GOT3 (cell line): ENCODE results near the gene GNLY.
"Not testable (repeated sequence)": the region's sequence is repeated elsewhere in the genome, so short reads cannot be mapped to it uniquely, and the experiment has no call there.

ENCODE experiments used
- DNase-seq: peaks from one replicate; lab custom pipeline; 2025; ENCODE audit warnings: mixed read lengths; lab: John Stamatoyannopoulos, UW

GNLY gene

DNA sequence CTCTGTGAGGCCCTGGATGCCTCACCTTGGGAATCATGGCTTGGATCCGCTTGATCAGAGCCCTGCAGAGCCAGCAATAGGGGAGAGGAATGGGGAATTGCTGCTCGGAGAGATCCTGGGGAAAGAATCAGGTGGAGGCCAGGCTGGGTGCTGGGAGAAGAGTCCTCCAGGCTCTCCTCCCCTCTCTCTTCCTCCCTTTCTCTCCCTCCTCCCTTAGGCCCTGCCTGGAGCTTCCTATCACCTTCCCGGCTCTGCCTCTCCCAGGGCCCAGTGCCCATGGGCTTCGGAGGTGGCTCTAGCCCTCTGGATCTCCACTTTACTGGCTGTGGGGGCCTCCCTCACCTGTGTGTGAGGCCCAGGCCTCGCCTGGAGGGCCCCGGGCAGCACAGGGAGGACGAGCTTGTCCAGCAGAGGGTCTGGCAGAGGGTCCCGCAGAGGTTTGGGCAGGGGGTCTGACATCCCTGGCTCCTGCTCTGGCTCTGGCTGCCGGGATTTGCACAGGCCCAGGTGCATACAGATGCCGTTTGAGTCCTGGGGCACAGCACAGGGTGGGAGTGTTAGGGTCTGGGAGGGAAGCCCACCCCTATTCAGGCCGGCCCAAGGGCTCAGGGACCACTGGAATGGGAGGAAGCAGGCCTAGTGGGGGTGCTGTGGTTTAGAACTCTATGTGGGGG, 28.8 kb upstream of the GNLY start:
- DNase-seq, result no peak

DNA sequence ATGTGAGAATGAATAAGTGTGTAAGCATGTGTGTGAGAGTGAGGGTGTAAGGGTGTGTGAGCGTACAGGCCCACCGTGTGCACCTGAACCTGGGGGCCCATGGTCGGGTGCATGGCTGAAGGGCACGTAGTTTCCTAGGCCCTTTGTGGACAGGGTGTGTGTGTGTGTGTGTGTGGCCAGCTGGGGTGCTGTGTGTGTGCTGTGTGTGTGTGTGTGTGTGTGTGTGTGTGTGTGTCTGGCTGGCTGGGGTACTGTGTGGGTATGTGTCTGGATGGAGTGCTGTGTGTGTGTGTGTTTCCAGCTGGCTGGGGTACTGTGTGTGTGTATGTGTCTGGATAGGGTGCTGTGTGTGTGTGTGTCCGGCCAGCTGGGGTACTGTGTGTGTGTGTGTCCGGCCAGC, 28.1 kb upstream of the GNLY start:
- DNase-seq, result no peak

GRCh38 chr2:85666435-85667316, 27.5 kb upstream of the GNLY start:
- DNase-seq, result no peak

- DNase-seq, result no peak
These were observed 26.6 kb upstream of the GNLY start for GRCh38 chr2:85667561-85668008.

DNA sequence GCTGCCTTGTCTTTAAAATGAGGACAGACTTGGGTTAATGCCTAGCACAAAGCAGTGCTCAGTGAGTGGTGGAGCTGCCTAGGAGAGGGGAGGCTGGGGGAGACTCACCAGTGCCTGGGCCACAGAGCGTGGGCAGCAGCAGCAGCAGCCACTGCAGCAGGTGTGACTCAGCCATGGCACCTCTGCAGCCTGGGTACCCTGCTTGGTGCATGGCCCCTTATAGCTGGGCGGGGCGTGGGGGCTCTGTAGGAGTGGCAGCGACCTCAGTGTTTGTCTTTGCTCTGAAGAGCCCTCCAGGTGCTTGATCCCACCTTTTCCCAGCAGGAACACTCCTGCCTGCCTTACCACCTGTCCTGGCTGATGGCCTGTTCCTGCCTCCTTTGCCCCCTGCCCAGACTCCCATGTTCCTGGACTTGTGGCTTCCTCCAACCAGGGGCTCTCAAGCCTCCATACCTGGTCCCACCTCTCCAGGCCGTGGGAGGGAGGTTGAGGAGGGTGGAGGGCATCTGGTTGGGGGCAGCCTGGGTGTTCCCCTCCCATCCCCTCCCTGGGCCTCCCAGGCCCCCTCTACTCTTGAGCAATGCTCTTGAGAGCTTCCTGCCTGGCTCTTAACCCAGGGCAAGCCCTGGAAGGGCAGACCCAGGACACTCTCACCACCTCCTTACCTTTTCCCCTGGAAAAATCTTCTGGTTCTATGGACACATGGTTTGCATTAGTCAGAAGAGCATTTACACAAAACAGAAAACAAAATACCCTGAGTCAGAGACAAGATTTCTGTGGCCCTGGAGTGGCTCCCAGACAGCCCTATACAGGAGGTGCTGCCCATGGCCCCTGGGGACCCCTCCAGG, 25.9 kb upstream of the GNLY start, which contains the start of gene SFTPB:
SFTPB (minus strand) TSS at position 191 of the 848 bp plus-strand sequence; CDS start at position 175, 16 bp downstream.
- no peak for DNase-seq

DNA sequence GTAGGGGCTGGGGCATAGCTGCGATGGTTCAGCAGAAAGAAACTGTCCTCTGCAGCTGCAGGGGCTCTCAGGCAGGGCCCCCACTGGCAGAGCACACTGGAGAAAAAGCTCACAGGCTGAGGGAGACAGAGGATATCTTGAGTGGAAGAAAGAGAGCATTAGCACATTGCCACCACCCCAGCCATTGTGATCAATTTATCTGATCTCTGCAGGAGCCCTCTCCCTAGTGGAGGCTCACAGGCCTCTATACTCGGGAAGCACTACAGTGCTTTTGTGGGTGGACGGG, 25.4 kb upstream of the GNLY start:
- DNase-seq, result no peak

GRCh38 chr2:85669549-85669948, 24.6 kb upstream of the GNLY start:
- DNase-seq, result no peak

- DNase-seq, result not testable (repeated sequence)
These were observed 23.7 kb upstream of the GNLY start for GRCh38 chr2:85670416-85670815.

DNA sequence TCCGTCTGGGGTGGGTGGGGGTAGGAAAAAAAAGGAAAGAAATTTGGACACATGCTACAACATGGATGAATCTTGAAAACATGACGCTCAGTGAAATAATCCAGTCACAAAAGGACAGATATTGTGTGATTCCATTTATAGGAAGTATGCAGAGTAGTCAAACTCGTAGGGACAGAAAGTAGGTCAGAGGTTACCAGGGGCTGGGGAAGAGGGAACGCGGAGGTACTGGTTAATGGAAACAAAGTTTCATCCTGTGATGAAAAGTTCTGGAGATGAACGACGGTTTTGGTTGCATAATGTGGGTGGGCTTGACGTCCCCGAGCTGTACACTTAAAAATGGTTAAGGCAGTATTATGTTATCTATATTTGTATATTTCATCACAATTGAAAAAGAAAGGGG, 21.7 kb upstream of the GNLY start:
- DNase-seq, result no peak

DNA sequence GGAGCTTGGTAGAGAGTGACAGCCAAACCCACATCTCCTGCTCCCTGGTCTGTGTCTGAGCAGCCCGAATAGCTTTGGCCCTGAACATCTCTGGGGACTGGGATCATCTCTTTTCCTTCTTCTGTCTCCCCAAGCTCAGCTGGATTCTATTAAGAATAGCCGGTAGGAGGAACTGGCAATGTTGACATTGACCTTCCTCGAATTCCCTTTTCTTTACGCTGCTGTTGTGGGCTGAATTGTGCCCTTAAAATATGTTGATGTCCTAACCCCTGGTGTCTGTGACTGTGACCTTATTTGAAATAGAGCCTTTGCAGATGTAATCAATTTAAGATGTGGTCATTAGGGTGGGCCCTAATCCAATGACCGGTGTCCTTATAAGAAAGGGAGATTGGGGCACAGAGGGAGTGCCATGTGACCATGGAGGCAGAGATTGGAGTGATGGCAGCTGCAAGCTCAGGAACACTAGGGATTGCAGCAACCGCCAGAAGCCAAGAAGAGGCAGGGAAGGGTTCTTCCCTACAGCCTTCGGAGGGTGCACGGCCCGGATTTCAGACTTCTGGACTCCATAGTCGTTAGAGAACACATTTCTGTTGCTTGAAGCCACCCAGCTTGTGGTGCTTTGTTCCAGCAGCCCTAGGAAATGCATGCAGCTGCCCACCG, 20.3 kb upstream of the GNLY start:
- no peak for DNase-seq

GRCh38 chr2:85674417-85674816, 19.7 kb upstream of the GNLY start:
- no peak for DNase-seq

DNA sequence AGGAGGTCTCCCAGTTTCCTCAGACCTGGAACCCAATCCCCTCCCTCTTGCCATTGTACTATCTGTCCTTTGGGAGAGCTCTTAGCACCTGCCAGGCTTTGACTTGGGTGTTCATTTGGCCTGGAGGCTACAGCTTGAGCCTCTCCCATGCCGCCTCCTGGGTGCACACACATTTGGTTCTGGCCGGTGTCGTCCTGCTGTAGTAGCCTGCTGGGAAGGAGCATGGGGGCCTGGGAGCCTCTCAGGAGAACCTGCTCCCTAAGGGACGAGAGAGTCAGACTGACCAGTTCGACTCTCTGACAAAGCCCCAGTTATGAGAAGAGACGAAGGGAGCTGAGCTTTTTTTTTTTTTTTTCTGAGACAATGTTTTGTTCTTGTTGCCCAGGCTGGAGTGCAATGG, 18.7 kb upstream of the GNLY start:
- DNase-seq, result no peak

- no peak for DNase-seq
These were observed 18.2 kb upstream of the GNLY start for GRCh38 chr2:85675866-85676548.

DNA sequence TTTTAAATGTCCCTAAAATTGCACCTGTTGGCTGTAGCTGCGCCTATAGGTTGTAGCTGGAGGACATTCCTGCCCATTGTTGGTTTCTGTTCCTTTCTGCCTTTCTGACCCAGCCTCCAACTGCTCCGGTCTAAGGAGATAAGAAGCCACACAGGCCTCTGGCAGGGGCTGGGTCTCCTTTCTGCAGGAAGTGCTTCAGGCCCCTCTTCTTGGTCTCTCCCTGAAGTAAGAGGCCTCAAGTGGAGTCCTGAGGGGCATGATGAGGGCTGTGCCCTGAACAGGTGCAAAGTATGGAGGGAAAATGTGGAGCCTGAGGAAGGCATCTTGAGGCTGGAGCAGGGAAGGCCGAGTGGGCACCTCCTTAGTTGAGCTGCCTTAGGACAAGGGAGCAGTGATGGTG, 15.8 kb upstream of the GNLY start:
- no peak for DNase-seq

DNA sequence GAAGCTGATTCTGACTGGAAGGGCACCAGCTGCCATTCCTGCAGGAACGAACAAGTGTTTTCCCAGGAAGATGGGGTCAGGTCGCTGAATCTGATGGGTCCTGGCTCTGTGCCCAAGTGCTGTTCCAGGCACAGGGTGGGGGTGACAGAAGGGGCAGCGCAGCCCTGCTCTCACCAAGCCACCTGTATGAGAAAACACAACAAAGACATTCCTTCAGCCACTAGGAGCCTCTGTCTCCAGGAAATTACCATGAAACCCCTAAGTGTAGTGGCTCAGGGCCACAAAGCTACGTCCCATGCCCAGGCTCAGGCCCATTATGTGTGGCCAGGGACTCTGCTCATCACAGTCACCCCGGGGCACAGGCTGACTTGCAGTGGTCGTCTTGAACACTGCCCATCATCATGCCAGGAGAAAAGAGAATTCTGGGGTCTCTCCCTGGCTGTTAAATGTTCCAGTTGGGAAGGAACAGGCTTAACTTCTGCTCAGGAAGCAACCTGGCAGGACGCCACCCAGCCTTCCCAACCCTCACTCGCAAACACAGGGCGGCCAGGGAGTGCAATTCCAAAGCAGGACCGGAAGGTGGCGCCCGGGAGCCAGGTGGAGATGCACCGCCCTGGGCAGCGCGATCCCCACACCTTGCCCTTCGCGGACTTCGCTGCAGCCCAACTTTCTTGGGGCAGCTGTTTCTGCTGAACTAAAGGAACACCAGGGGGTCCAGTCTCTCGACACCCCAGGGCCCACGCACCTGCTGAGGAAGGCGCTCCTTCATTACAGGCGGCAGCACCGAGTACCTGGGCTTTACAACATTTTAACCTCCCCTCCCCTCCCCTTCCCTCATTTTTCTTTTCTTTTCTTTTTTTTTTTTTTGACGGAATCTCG, 15.1 kb upstream of the GNLY start:
- DNase-seq, result peak; percentile 22

- no peak for DNase-seq
These were observed 13.3 kb upstream of the GNLY start for GRCh38 chr2:85680707-85681371.

DNA sequence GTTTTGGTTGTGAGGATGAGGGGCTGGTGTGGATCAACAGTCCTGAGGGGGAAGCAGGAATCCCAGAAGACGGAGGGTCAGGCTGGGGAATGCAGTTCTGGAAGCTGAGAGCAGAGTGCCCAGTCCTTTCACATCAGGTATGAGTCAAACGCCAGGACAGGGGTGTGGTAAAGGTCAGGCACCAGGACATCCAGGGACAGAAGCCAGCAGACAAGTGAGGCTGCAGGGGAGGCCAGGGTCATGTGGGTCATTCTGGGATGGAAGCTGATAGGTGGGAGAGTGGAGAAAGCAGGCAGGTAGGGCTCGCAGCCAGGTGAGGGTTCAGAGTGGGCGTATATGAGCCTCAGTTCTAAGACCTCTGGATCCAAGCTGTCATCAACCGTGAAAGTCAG, 12.8 kb upstream of the GNLY start:
- no peak for DNase-seq

GRCh38 chr2:85681776-85682175, 12.4 kb upstream of the GNLY start:
- DNase-seq, result no peak

- DNase-seq, result no peak
These were observed 11.8 kb upstream of the GNLY start for GRCh38 chr2:85682378-85682777.

DNA sequence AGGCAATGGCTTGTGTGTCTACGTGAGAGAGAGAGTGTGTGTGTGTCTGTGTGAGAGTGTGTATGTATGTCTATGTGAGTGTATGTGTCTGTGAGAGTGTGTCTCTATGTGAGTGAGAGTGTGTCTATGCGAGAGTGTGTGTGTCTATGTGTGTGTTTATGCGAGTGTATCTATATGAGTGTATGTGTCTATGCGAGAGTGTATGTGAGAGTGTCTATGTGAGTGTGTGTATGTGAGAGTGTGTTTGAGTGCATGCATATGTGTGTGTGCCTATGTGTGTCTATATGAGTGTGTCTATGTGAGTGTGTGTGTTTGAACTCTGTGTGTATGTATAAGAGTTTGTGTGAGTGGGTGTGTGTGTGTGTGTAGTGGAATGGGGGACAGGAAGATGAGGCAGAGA, 9.8 kb upstream of the GNLY start:
- DNase-seq, result no peak
